NB4 (cell line): ENCODE results near the gene DIRAS2.

Experiments used
- CTCF ChIP-seq: IDR thresholded peaks from one replicate; pipeline ENCODE4 v1.5.1; 2012; ENCODE audit warnings: low read depth, low read length
- MAX ChIP-seq: IDR thresholded peaks from 2 replicates; pipeline ENCODE4 v1.6.1; 2011; ENCODE audit warnings: low read depth, low read length

- no peak for TF ChIP-seq CTCF
- TF ChIP-seq MAX: no peak
These were observed 31.5 kb downstream of the DIRAS2 start for GRCh38 chr9:90611121-90611520.
